H1 (cell line): Measurements from ENCODE around the gene RABIF. TPM values are rescaled to one million over a fixed set of nuclear protein-coding genes. Genes with fewer than 3 reads are reported as not detected.
A peak's percentile ranks its signal among the peaks of the same experiment; 100 is the strongest.

Experiments
- ASH2L ChIP-seq: fragments of 200-600, 300-600 bp; sonication (generic); IDR thresholded peaks from one replicate; pipeline ENCODE4 v1.7.1; 2017; ENCODE audit warnings: low read length
- BACH1 ChIP-seq: IDR thresholded peaks from 2 replicates; pipeline ENCODE4 v1.6.1; 2012; ENCODE audit warnings: low read length, improper control_type of control experiment
- BCL11A ChIP-seq, 2 experiments: IDR thresholded peaks; one replicate each; pipeline ENCODE4 v1.6.1; 2011; ENCODE audit warnings: low read depth in 2 of 2, low read length in 2 of 2, mild to moderate bottlenecking in 2 of 2
- CBX5 ChIP-seq: fragments of 300-800, 300-1000 bp; sonication (generic); IDR thresholded peaks from 2 replicates; pipeline ENCODE4 v1.7.1; 2016; ENCODE audit warnings: antibody characterized with exemption, low read length, low read depth
- CBX8 ChIP-seq: fragments of 300-800, 300-1000 bp; sonication (generic); IDR thresholded peaks from 2 replicates; pipeline ENCODE4 v1.7.1; 2016; ENCODE audit warnings: low read depth, low read length, borderline replicate concordance
- CHD1 ChIP-seq: IDR thresholded peaks from 2 replicates; pipeline ENCODE4 v1.6.1; 2012; ENCODE audit warnings: low read depth, low read length, improper control_type of control experiment
- EZH2 ChIP-seq: fragments of 200-600 bp; sonication (generic); IDR thresholded peaks from 2 replicates; pipeline ENCODE4 v1.7.1; 2012; ENCODE audit warnings: low read depth, mild to moderate bottlenecking, moderate library complexity, low read length, inconsistent platforms; ENCODE audit not compliant: severe bottlenecking
- HDAC2 ChIP-seq, 2 experiments: fragments of 300-600 bp in 1 of 2; sonication (generic) in 1 of 2; IDR thresholded peaks; 2 replicates each; pipeline ENCODE4 v1.6.1; 2011 to 2012; ENCODE audit warnings: low read depth in 2 of 2, low read length in 2 of 2, mild to moderate bottlenecking in 2 of 2, moderate library complexity in 2 of 2, borderline replicate concordance in 1 of 2, inconsistent platforms in 1 of 2
- KDM5A ChIP-seq: fragments of 200-600 bp; IDR thresholded peaks from 2 replicates; pipeline ENCODE4 v1.7.1; 2012; ENCODE audit warnings: mild to moderate bottlenecking, low read length, inconsistent platforms, mixed read lengths
- MAFK ChIP-seq: IDR thresholded peaks from 2 replicates; pipeline ENCODE4 v1.6.1; 2012; ENCODE audit warnings: low read depth, mild to moderate bottlenecking, improper control_type of control experiment, low read length
- PHF8 ChIP-seq: fragments of 200-600 bp; sonication (generic); conservative IDR thresholded peaks from 2 replicates; pipeline ENCODE4 v1.7.1; 2012; ENCODE audit warnings: low read depth, mild to moderate bottlenecking, inconsistent platforms, low read length, moderate library complexity
- POLR2A ChIP-seq, 2 experiments: IDR thresholded peaks; 1 replicate in 1 of 2; 2 replicates in 1 of 2; pipeline ENCODE4 v1.6.1; 2011; ENCODE audit warnings: low read depth in 2 of 2, low read length in 2 of 2, mild to moderate bottlenecking in 2 of 2; ENCODE audit errors: control extremely low read depth in 1 of 2
- POLR2AphosphoS5 ChIP-seq: IDR thresholded peaks from 2 replicates; pipeline ENCODE4 v1.6.1; 2011; ENCODE audit warnings: low read depth, low read length
- RAD21 ChIP-seq, 2 experiments: IDR thresholded peaks in 1 of 2; conservative IDR thresholded peaks in 1 of 2; 2 replicates each; pipeline ENCODE4 v1.6.1; 2011; ENCODE audit warnings: low read depth in 2 of 2, low read length in 2 of 2, improper control_type of control experiment in 1 of 2, inconsistent platforms in 1 of 2, mild to moderate bottlenecking in 1 of 2, moderate library complexity in 1 of 2
- RFX5 ChIP-seq: IDR thresholded peaks from 2 replicates; pipeline ENCODE4 v1.6.1; 2011; ENCODE audit warnings: low read depth, low read length, improper control_type of control experiment, borderline replicate concordance
- SIRT6 ChIP-seq: IDR thresholded peaks from one replicate; pipeline ENCODE4 v1.7.1; 2012; ENCODE audit warnings: low read length, inconsistent platforms
- SP2 ChIP-seq: IDR thresholded peaks from 2 replicates; pipeline ENCODE4 v1.6.1; 2012; ENCODE audit warnings: mild to moderate bottlenecking, low read length, inconsistent platforms
- SRF ChIP-seq: IDR thresholded peaks from 2 replicates; pipeline ENCODE4 v1.6.1; 2011; ENCODE audit warnings: mild to moderate bottlenecking, low read depth, low read length, moderate library complexity
- TAF1 ChIP-seq: IDR thresholded peaks from 2 replicates; pipeline ENCODE4 v1.6.1; 2011; ENCODE audit warnings: mild to moderate bottlenecking, low read depth, low read length
- TEAD4 ChIP-seq: IDR thresholded peaks from 2 replicates; pipeline ENCODE4 v1.6.1; 2012; ENCODE audit warnings: low read depth, low read length, inconsistent platforms, mixed read lengths
- YY1 ChIP-seq: IDR thresholded peaks from 2 replicates; pipeline ENCODE4 v1.6.1; 2011; ENCODE audit warnings: low read depth, mild to moderate bottlenecking, low read length
- ZNF274 ChIP-seq: IDR thresholded peaks from 2 replicates; pipeline ENCODE4 v1.7.0; 2012; ENCODE audit warnings: low read length, borderline replicate concordance; ENCODE audit errors: extremely low read depth
- polyA plus RNA-seq, 7 experiments: library from polyadenylated mRNA; depleted of rRNA in 3 of 7; stranded (reverse) in 5 of 7; unstranded in 2 of 7; fragments of >200 nt in 5 of 7; fragments of 200-250 nt in 2 of 7; gene quantifications; 1 replicate in 5 of 7; 2 replicates in 1 of 7; 4 replicates in 1 of 7; pipeline versions ENCODE4 v1.2.1 to v1.2.3, GENCODE V29; 2011 to 2013; ENCODE audit warnings: missing spikeins in 2 of 7, mixed read lengths in 2 of 7
- total RNA-seq: library from RNA; stranded (reverse); fragmentation: NEBNext Ultra II Directional; extraction: Animal tissue kit (Norgen Biotek cat#: 25700); gene quantifications from 2 replicates; pipeline ENCODE4 v1.2.1, GENCODE V29; 2021
- TF ChIP-seq, protein P1 (sequence below): IDR thresholded peaks from 2 replicates; pipeline ENCODE4 v1.6.1; 2012; ENCODE audit warnings: low read length, inconsistent platforms

Gene RABIF
- total and polyA plus RNA-seq, 2 of the 8 experiments (the other 6 are each of a cell fraction or from before 2014, with no cell fraction given), result 5.6 to 6.9 TPM

GRCh38 chr1:202926581-202927491, 37.9 kb upstream of the RABIF start, which contains the start of gene KLHL12 (continued):
- TF ChIP-seq, protein P1, sequence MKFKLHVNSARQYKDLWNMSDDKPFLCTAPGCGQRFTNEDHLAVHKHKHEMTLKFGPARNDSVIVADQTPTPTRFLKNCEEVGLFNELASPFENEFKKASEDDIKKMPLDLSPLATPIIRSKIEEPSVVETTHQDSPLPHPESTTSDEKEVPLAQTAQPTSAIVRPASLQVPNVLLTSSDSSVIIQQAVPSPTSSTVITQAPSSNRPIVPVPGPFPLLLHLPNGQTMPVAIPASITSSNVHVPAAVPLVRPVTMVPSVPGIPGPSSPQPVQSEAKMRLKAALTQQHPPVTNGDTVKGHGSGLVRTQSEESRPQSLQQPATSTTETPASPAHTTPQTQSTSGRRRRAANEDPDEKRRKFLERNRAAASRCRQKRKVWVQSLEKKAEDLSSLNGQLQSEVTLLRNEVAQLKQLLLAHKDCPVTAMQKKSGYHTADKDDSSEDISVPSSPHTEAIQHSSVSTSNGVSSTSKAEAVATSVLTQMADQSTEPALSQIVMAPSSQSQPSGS, result 0 out of 2 replicates have a peak, but pooled peaks have one; percentile 76
- TF ChIP-seq SRF (peak; percentile 66), SP2 (no peak), YY1 (peak; percentile 76), SIRT6 (no peak), BCL11A (IDR thresholded peaks at IDR 0.05; ENCODE audit: low read depth in 2 of 2, low read length in 2 of 2) (no peak), KDM5A (peak; percentile 23), RAD21 (IDR thresholded peaks at IDR 0.05 in 1 of 2, conservative IDR thresholded peaks at IDR 0.05 in 1 of 2; ENCODE audit: low read depth in 2 of 2, low read length in 2 of 2) (peak; percentile 41 to 52), ASH2L (peak; percentile 98), PHF8 (peak; percentile 100), CBX5 (no peak), TEAD4 (no peak), TAF1 (peak; percentile 95), MAFK (no peak), POLR2AphosphoS5 (peak; percentile 83), HDAC2 (IDR thresholded peaks at IDR 0.05; ENCODE audit: borderline replicate concordance in 1 of 2, low read depth in 2 of 2, low read length in 2 of 2) (peak in 1 of 2 experiments; percentile 65; a peak in 1 of 4 replicates), CBX8 (no peak), RFX5 (no peak), EZH2 (no peak), CHD1 (no peak), ZNF274 (no peak), BACH1 (no peak), POLR2A (IDR thresholded peaks at IDR 0.05; ENCODE audit: control extremely low read depth in 1 of 2, low read depth in 2 of 2, low read length in 2 of 2) (peak; percentile 82 to 94)
